Ectodermal cell (in vitro differentiated cells): ENCODE results near the gene AHNAK.
"Not testable (repeated sequence)": the region's sequence is repeated elsewhere in the genome, so short reads cannot be mapped to it uniquely, and the experiment has no call there.

ENCODE experiments used
- H3K27ac ChIP-seq: 2 replicates; pipeline ENCODE4 v1.7.0; 2013; ENCODE audit warnings: mild to moderate bottlenecking, low read depth, low read length; ENCODE audit not compliant: insufficient read depth, poor library complexity, severe bottlenecking
- H3K27me3 ChIP-seq: 2 replicates; pipeline ENCODE4 v1.7.0; 2013; ENCODE audit warnings: mild to moderate bottlenecking, low read length; ENCODE audit not compliant: insufficient read depth, control insufficient read depth, poor library complexity, severe bottlenecking
- H3K36me3 ChIP-seq: one replicate; pipeline ENCODE4 v1.7.0; 2013; ENCODE audit warnings: low read length; ENCODE audit not compliant: control insufficient read depth, insufficient read depth
- H3K4me1 ChIP-seq: one replicate; pipeline ENCODE4 v1.7.0; 2013; ENCODE audit warnings: low read length; ENCODE audit not compliant: control insufficient read depth, insufficient read depth
- H3K4me3 ChIP-seq: 2 replicates; pipeline ENCODE4 v1.7.0; 2013; ENCODE audit warnings: low read depth, low read length, control low read depth; ENCODE audit not compliant: insufficient read depth
- H3K9me3 ChIP-seq: 2 replicates; pipeline ENCODE4 v1.7.0; 2013; ENCODE audit warnings: mild to moderate bottlenecking, low read length, moderate library complexity; ENCODE audit not compliant: control insufficient read depth
- WGBS, 2 experiments: methylation state at CpG; one replicate each; pipeline ENCODE4 v1.1.7; 2013; ENCODE audit warnings: missing lambda C conversion rate in 2 of 2; 5-methylcytosine and 5-hydroxymethylcytosine counted together

Gene AHNAK

DNA sequence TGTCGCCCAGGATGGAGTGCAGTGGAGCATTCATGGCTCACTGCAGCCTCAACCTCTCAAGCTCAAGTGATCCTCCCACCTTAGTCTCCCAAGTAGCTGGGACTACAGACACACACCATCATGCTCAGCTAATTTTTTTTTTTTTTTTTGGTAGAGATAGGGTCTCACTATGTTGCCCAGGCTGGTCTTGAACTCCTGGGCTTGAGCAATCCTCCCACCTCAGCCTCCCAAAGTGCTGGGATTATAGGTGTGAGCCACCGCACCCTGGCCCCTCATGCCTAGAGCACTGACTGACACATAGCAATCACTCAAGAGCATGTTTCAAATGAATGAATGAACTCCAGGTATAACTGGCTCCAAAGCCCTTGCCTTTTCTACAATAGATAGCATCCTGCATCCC lies 3.9 kb upstream of the AHNAK start:
- not testable (repeated sequence) for H3K9me3 ChIP-seq, H3K27ac ChIP-seq, H3K4me3 ChIP-seq, H3K36me3 ChIP-seq
- 94 to 95% methylated on average over 2 of the region's 2 CpGs for WGBS, 2 experiments
- peaks cover 32% of the 10 kb centered on the region for H3K27me3 ChIP-seq
- peaks cover 49% of the 10 kb centered on the region for H3K4me1 ChIP-seq

GRCh38 chr11:62548545-62549335 lies 2.1 kb upstream of the AHNAK start:
- H3K27me3 ChIP-seq = peaks cover 50% of the 10 kb centered on the region
- 85 to 91% methylated on average over 17 of the region's 17 CpGs for whole genome bisulfite sequencing, 2 experiments
- H3K4me1 ChIP-seq = peaks cover 37% of the 10 kb centered on the region
- H3K4me3 ChIP-seq = no peak overlapping the region
- no peaks in the 10 kb centered on the region for H3K36me3 ChIP-seq
- H3K9me3 ChIP-seq = no peaks in the 10 kb centered on the region
- H3K27ac ChIP-seq = no peak overlapping the region

GRCh38 chr11:62547691-62548281 lies 1.2 kb upstream of the AHNAK start:
- H3K4me3 ChIP-seq = peak overlapping the region; percentile 83
- peaks cover 37% of the 10 kb centered on the region for H3K4me1 ChIP-seq
- H3K27me3 ChIP-seq = peaks cover 59% of the 10 kb centered on the region
- H3K27ac ChIP-seq = peak overlapping the region; percentile 12
- H3K9me3 ChIP-seq = no peaks in the 10 kb centered on the region
- H3K36me3 ChIP-seq = no peaks in the 10 kb centered on the region
- 60 to 65% methylated on average over 8 of the region's 8 CpGs for WGBS, 2 experiments

- H3K27me3 ChIP-seq = peaks cover 59% of the 10 kb centered on the region
- peak overlapping the region; percentile 83 for H3K4me3 ChIP-seq
- 1 to 2% methylated on average over 40 of the region's 40 CpGs for WGBS, 2 experiments
- H3K4me1 ChIP-seq = peaks cover 40% of the 10 kb centered on the region
- no peaks in the 10 kb centered on the region for H3K9me3 ChIP-seq
- H3K36me3 ChIP-seq = no peaks in the 10 kb centered on the region
- peak overlapping the region; percentile 26 for H3K27ac ChIP-seq
Measured at GRCh38 chr11:62546929-62547625, 471 bp upstream of the AHNAK start.

GRCh38 chr11:62545437-62546243 lies 966 bp downstream of the AHNAK start:
- 0% methylated on average over 58 to 59 of the region's 59 CpGs for WGBS, 2 experiments
- peak overlapping the region; percentile 83 for H3K4me3 ChIP-seq
- H3K27ac ChIP-seq = peak overlapping the region; percentile 16
- no peaks in the 10 kb centered on the region for H3K9me3 ChIP-seq
- H3K4me1 ChIP-seq = peaks cover 51% of the 10 kb centered on the region
- no peaks in the 10 kb centered on the region for H3K36me3 ChIP-seq
- H3K27me3 ChIP-seq = peaks cover 59% of the 10 kb centered on the region

DNA sequence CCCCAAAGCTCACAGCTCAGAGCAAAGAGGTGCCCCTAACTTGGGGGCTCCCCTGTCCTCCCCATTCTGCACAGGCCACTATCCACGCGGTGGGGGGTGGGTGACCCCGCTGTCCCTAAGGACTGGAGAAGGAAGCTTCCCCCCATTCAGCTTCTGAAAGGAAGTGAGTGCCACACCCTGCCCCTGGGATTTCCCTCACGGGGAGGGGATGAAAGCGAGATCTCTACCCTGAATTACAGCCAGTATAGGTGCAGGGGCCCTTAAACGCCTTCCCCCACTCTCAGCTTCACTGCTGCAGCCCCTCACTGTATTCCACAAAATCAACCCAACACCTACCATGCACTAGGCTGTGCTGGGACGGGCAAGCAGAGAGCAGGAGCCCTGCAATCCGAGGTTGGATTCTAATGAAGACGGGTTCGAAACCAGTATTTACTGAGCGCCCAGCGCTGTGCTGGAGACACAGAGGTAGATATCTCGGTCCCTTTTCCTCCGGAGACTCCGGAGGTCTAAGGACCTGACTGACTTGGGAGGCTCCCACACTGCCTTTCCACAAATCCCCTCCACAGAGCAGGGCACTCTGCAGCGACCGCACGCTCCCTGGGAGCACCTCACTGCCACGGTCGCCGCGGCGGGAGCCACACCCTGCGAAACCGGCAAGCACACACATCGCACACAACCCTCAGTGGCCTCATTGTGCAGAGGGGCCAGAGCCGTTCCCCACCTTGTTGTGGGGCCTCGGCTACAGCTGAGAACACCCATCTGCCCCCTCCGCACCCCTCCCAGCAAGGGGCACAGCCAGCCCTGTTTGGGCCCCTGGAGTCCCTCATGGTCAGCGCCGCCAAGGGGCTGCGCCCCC lies 1.8 kb downstream of the AHNAK start:
- peaks cover 53% of the 10 kb centered on the region for H3K4me1 ChIP-seq
- H3K27me3 ChIP-seq = peaks cover 59% of the 10 kb centered on the region
- no peaks in the 10 kb centered on the region for H3K36me3 ChIP-seq
- WGBS, 2 experiments = 5 to 6% methylated on average over 32 of the region's 32 CpGs
- H3K4me3 ChIP-seq = peak overlapping the region; percentile 83
- H3K27ac ChIP-seq = no peak overlapping the region
- no peaks in the 10 kb centered on the region for H3K9me3 ChIP-seq

DNA sequence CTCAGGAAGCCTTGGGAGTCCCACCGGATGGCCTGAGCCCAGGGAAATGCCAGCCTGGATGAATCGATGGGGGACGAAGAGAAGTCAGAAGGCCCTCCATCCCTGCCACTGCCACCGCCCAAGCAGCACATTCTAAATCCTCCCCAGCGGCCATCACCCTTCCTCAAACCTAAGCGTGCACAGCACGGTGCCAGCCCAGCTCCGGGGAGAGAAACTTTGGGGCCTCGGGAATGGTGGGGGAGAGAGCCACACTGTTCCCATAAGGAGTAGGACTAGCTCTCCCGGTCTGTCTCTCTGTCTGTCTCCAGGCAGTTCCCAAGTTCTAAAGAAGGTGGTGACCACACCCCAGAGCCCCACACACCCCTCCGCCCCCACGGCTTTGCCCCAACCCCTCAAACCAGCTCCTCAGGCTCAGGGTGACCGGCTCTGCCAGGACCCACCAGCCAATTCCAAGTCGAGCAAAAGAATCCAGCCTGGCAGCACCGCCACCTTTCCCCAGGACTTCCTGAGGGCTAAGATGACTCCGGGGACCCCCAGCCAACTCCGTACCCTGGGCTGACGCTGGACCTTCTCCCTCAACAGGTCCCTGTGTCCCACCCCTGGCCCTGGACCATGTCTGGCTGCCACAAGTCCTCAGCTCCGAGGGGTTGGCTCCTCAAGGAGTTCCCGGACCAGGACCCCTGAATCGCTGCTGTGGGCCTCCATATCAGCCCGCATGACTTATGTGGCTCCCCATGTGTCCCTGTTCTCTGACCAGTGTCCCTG lies 2.7 kb downstream of the AHNAK start:
- H3K4me3 ChIP-seq = peak overlapping the region; percentile 83
- 60 to 62% methylated on average over 22 of the region's 22 CpGs for WGBS, 2 experiments
- H3K4me1 ChIP-seq = peaks cover 52% of the 10 kb centered on the region
- H3K27me3 ChIP-seq = peaks cover 58% of the 10 kb centered on the region
- H3K27ac ChIP-seq = no peak overlapping the region
- H3K9me3 ChIP-seq = no peaks in the 10 kb centered on the region
- no peaks in the 10 kb centered on the region for H3K36me3 ChIP-seq

GRCh38 chr11:62542750-62543567 lies 3.6 kb downstream of the AHNAK start:
- Histone ChIP-seq H3K27me3 (peaks cover 49% of the 10 kb centered on the region), H3K4me3 (peak overlapping the region; percentile 19), H3K27ac (no peak overlapping the region), H3K4me1 (peaks cover 45% of the 10 kb centered on the region), H3K9me3 (no peaks in the 10 kb centered on the region), H3K36me3 (no peaks in the 10 kb centered on the region)
- 17 to 19% methylated on average over 30 of the region's 30 CpGs for WGBS, 2 experiments
